Pulmonary artery endothelial cell (primary cell): ENCODE measurements around the gene SLFNL1. TPM values are rescaled to one million over a fixed set of nuclear protein-coding genes. Genes with fewer than 3 reads are reported as not detected.

Experiments used
- total RNA-seq: library from RNA; depleted of rRNA; stranded (reverse); fragments of >200 nt; gene quantifications from 2 replicates; pipeline ENCODE4 v1.2.3, GENCODE V29; 2014

Gene SLFNL1
- total RNA-seq, 1 donor from 2014 or later = 0.20 TPM

Other genes with a start within 250 kb of the SLFNL1 start
- 0.04 TPM in 1 of 2 replicates, not detected in the other for gene KCNQ4, start 237.9 kb downstream of the SLFNL1 start, total RNA-seq
- gene CITED4, start 159.4 kb downstream of the SLFNL1 start, total RNA-seq = 4.2 and 6.5 TPM in 2 replicates
- gene CTPS1, start 42.0 kb downstream of the SLFNL1 start, total RNA-seq = 42.6 and 49.1 TPM in 2 replicates
- 12.5 and 14.5 TPM in 2 replicates for gene SCMH1, start 220.6 kb upstream of the SLFNL1 start, total RNA-seq